ENCODE measurements around the gene SBNO1.
"Not testable (repeated sequence)": the region's sequence is repeated elsewhere in the genome, so short reads cannot be mapped to it uniquely, and the experiment has no call there.

DNA sequence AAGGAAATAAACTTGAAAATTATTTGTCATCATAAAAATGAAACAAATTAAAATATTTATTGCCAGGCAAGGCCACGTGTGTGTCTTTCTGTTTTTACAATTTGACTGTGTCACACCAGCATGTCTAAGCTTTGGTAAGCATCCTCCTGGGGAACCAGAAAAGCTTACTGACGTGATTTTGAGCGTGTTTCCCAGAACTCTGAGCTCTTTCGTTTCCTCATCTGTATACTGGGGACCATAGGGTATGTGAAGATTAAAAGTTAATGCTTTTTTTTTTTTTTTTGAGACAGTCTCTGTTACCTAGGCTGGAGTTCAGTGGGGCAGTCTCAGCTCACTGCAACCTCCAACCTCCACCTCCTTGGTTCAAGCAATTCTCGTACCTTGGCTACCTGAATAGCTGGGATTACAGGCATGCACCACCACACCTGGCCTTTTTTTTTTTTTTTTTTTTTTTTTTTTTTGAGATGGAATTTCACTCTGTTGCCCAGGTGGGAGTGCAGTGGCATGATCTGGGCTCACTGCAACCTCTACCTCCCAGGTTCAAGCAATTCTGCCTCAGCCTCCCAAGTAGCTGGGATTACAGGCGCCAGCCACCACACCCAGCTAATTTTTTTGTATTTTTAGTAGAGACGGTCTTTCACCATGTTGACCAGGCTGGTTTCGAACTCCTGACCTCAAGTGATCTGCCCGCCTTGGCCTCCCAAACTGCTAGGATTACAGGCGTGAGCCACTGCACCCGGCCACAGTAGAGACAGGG, 44.8 kb upstream of the SBNO1 start:
- TF ChIP-seq, protein P1, sequence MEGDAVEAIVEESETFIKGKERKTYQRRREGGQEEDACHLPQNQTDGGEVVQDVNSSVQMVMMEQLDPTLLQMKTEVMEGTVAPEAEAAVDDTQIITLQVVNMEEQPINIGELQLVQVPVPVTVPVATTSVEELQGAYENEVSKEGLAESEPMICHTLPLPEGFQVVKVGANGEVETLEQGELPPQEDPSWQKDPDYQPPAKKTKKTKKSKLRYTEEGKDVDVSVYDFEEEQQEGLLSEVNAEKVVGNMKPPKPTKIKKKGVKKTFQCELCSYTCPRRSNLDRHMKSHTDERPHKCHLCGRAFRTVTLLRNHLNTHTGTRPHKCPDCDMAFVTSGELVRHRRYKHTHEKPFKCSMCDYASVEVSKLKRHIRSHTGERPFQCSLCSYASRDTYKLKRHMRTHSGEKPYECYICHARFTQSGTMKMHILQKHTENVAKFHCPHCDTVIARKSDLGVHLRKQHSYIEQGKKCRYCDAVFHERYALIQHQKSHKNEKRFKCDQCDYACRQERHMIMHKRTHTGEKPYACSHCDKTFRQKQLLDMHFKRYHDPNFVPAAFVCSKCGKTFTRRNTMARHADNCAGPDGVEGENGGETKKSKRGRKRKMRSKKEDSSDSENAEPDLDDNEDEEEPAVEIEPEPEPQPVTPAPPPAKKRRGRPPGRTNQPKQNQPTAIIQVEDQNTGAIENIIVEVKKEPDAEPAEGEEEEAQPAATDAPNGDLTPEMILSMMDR (IDR thresholded peaks at IDR 0.05; ENCODE audit: low read depth, low read length, poor library complexity, severe bottlenecking), result not testable (repeated sequence)
- not testable (repeated sequence) for TF ChIP-seq EZH2phosphoT487 (IDR thresholded peaks at IDR 0.05; ENCODE audit: borderline replicate concordance, low read length)

Data from DOHH2 (cell line).